A549 (cell line): ENCODE results near the gene CTSF.

ENCODE experiments used
- CBX8 ChIP-seq: fragments of 200-600 bp; sonication (generic); IDR thresholded peaks from 2 replicates; pipeline ENCODE4 v1.6.1; 2016
- CEBPB ChIP-seq, 2 experiments: fragments of >200 bp in 1 of 2; sonication (Bioruptor Twin) in 1 of 2; formaldehyde crosslinking in 1 of 2; IDR thresholded peaks; 2 replicates each; pipeline ENCODE4 v1.6.1; 2012 to 2016
- CHD2 ChIP-seq: fragments of 150-350 bp; IDR thresholded peaks from 2 replicates; pipeline ENCODE4 v1.6.1; 2014; ENCODE audit warnings: low read length; ENCODE audit not compliant: partially characterized antibody
- EP300 ChIP-seq, 2 experiments: fragments of >200 bp; sonication (Bioruptor Twin); formaldehyde crosslinking; IDR thresholded peaks; 2 replicates in 1 of 2; 3 replicates in 1 of 2; pipeline ENCODE4 v1.6.1; 2016 to 2017
- HDAC2 ChIP-seq: fragments of 200-600 bp; sonication (generic); IDR thresholded peaks from 2 replicates; pipeline ENCODE4 v1.6.1; 2016
- HOXA7 ChIP-seq: fragments of 250-450 bp; sonication (Bioruptor Pico); IDR thresholded peaks from 2 replicates; pipeline ENCODE4 v1.5.0; 2020; ENCODE audit warnings: mild to moderate bottlenecking, moderate library complexity
- JUNB ChIP-seq: fragments of >200 bp; sonication (Bioruptor Twin); formaldehyde crosslinking; IDR thresholded peaks from 2 replicates; pipeline ENCODE4 v1.6.1; 2016
- POLR2A ChIP-seq: IDR thresholded peaks from 2 replicates; pipeline ENCODE4 v1.6.1; 2012; ENCODE audit warnings: mild to moderate bottlenecking, low read length
- ZC3H11A ChIP-seq: fragments of 450-650 bp; IDR thresholded peaks from 2 replicates; pipeline ENCODE4 v1.6.1; 2014; ENCODE audit warnings: antibody characterized with exemption, mild to moderate bottlenecking
- TF ChIP-seq, protein P1 (sequence below): fragments of 450-650 bp; IDR thresholded peaks from 2 replicates; pipeline ENCODE4 v1.6.1; 2014; ENCODE audit warnings: antibody characterized with exemption
- TF ChIP-seq, protein P2 (sequence below): IDR thresholded peaks from 2 replicates; pipeline ENCODE4 v1.6.1; 2012
- TF ChIP-seq, protein P3 (sequence below): fragments of >200 bp; sonication (Bioruptor Twin); formaldehyde crosslinking; IDR thresholded peaks from 3 replicates; pipeline ENCODE4 v1.5.1; 2016
- TF ChIP-seq, protein P4 (sequence below): IDR thresholded peaks from 2 replicates; pipeline ENCODE4 v1.6.1; 2012; ENCODE audit warnings: low read depth, borderline replicate concordance
- TF ChIP-seq, protein P5 (sequence below): IDR thresholded peaks from 2 replicates; pipeline ENCODE4 v1.6.1; 2012

DNA sequence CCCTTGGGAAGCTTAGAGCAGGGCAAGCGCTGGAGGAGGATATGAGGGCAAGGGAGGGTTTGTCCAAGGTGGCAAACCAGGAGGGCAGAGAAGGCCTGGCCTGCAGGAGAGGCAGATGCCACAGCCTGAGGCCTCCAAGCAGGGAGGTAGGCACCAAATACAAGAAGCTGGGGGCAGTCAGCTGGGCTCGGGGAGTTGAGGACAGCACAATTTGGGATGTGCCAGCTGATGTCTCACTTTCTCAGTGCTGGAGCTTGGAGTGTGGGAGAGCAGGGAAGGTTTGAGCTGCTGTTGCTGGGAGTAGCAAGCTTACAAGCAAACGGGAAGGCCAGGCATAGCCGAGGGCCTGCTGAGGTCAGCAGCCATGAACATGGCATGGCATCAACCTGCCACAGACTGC lies 26.5 kb downstream of the CTSF start:
- TF ChIP-seq CBX8 (no peak), HDAC2 (no peak), EP300 (IDR thresholded peaks at IDR 0.05) (no peak), JUNB (no peak), CEBPB (IDR thresholded peaks at IDR 0.05) (no peak), POLR2A (no peak), HOXA7 (no peak), CHD2 (no peak), ZC3H11A (no peak)
- TF ChIP-seq, protein P1, sequence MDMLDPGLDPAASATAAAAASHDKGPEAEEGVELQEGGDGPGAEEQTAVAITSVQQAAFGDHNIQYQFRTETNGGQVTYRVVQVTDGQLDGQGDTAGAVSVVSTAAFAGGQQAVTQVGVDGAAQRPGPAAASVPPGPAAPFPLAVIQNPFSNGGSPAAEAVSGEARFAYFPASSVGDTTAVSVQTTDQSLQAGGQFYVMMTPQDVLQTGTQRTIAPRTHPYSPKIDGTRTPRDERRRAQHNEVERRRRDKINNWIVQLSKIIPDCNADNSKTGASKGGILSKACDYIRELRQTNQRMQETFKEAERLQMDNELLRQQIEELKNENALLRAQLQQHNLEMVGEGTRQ = no peak
- TF ChIP-seq, protein P2, sequence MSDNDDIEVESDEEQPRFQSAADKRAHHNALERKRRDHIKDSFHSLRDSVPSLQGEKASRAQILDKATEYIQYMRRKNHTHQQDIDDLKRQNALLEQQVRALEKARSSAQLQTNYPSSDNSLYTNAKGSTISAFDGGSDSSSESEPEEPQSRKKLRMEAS = no peak
- TF ChIP-seq, protein P3, sequence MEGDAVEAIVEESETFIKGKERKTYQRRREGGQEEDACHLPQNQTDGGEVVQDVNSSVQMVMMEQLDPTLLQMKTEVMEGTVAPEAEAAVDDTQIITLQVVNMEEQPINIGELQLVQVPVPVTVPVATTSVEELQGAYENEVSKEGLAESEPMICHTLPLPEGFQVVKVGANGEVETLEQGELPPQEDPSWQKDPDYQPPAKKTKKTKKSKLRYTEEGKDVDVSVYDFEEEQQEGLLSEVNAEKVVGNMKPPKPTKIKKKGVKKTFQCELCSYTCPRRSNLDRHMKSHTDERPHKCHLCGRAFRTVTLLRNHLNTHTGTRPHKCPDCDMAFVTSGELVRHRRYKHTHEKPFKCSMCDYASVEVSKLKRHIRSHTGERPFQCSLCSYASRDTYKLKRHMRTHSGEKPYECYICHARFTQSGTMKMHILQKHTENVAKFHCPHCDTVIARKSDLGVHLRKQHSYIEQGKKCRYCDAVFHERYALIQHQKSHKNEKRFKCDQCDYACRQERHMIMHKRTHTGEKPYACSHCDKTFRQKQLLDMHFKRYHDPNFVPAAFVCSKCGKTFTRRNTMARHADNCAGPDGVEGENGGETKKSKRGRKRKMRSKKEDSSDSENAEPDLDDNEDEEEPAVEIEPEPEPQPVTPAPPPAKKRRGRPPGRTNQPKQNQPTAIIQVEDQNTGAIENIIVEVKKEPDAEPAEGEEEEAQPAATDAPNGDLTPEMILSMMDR = no peak
- TF ChIP-seq, protein P4, sequence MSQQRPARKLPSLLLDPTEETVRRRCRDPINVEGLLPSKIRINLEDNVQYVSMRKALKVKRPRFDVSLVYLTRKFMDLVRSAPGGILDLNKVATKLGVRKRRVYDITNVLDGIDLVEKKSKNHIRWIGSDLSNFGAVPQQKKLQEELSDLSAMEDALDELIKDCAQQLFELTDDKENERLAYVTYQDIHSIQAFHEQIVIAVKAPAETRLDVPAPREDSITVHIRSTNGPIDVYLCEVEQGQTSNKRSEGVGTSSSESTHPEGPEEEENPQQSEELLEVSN = no peak
- TF ChIP-seq, protein P5, sequence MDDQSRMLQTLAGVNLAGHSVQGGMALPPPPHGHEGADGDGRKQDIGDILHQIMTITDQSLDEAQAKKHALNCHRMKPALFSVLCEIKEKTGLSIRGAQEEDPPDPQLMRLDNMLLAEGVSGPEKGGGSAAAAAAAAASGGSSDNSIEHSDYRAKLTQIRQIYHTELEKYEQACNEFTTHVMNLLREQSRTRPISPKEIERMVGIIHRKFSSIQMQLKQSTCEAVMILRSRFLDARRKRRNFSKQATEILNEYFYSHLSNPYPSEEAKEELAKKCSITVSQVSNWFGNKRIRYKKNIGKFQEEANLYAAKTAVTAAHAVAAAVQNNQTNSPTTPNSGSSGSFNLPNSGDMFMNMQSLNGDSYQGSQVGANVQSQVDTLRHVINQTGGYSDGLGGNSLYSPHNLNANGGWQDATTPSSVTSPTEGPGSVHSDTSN = no peak
